OCI-LY3 (cell line): Measurements from ENCODE around the gene TMEM59.

Source experiments
- CTCF ChIP-seq: fragments of 200-600, 300-600 bp; sonication (generic); IDR thresholded peaks from 2 replicates; pipeline ENCODE4 v1.5.1; 2014; ENCODE audit warnings: antibody characterized with exemption, low read length, low read depth
- EZH2phosphoT487 ChIP-seq: fragments of 200-600 bp; shearing (Covaris generic); IDR thresholded peaks from 2 replicates; pipeline ENCODE4 v1.6.1; 2018; ENCODE audit warnings: antibody characterized with exemption, mixed run types, low read depth

GRCh38 chr1:53999920-54000319 is 53.1 kb downstream of the TMEM59 start:
- TF ChIP-seq CTCF (no peak), EZH2phosphoT487 (no peak)
